ENCODE results near the gene TMEM250.
"Not testable (repeated sequence)": the region's sequence is repeated elsewhere in the genome, so short reads cannot be mapped to it uniquely, and the experiment has no call there.

TMEM250 gene, protein sequence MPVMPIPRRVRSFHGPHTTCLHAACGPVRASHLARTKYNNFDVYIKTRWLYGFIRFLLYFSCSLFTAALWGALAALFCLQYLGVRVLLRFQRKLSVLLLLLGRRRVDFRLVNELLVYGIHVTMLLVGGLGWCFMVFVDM

DNA sequence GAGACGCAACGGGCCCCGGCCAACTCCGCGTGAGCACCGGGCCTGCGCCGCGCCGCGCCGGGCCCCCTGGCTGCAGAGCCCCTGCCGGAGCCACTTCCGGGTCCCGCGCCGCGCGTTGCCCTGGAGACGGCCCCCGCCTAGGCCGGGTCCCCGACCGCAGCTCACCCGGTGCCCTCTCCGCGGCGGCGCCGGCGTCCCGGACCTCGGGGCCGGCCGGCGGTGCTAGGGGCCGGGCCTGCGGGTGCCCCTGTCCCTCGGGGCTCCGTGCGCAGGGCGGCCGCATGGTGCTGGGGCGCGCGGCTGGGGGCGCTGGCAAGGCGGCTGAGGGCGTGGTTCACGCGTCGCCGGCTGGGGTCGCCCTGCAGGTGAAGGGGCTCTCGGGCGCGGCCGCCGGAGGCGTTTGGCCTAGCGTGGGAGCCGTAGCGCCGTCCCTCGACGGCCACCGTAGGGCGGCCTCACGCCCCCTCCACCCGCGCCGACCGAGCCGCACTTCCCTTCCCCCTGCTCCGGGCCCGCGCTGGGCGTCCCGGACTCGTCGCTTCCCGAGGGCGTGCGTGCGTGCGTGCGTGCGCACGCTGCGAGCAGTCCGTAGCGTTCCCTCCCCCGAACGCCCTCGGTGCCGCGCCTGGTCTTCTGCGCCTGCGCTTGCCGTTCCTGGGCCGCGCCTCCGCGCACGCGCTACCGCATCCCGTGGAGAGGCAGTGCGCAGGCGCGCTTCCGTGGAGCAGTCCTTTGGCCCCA is at the start of gene TMEM250:
TMEM250 (minus strand) TSS at position 556 of the 741 bp plus-strand sequence. CDS start 1,975 bp downstream, outside the sequence.
- DNase-seq: peak; percentile 83 to 97

DNA sequence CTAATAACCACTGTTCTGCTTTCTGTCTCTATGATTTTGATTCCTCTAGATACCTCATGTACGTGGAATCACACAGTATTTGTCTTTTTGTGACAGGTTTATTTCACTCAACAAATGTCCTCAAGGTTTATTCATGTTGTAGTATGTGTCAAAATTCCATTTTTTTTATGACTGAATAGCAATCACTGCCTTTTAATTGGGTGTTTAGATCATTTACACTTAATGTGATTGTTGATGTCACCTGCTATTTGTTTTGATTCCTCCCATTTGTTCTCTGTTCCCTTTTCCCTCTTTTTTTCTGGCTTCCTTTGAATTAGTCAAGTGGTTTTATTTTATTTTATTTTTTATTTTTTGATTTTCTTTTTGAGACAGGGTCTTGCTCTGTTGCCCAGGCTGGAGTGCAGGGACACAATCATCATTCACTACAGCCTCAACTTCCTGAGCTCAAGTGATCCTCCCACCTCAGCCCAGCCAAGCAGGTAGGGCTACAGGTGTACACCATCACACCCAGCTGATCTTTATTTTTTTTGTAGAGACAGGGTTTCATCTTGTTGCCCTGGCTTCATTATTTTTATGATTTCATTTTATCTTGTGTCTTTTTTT is 44.7 kb upstream of the TMEM250 start:
- DNase-seq: no peak

- DNase-seq: no peak
These were observed 42.4 kb upstream of the TMEM250 start for GRCh38 chr9:136160995-136161610.

GRCh38 chr9:136160381-136160841 is 41.7 kb upstream of the TMEM250 start:
- no peak for DNase-seq

DNA sequence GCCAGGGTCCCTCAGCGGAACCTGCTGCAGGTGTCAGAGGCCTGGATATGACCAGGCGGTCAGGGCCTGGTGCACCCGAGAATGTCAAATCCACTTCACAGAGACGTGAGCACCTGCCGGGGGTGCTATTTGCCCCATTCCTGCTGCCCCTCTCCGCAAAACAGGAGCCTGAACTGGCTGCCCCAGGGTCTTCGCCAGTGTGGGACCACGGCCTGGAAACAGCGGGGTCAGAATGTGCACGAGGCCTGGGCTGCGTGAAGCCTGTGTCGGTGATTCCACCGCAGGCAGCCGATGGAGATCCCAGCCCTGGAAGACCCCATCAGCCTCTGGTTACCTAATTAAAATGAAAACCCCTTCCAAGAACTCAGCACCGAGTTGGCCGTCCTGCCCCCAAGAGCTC is 41.2 kb upstream of the TMEM250 start:
- DNase-seq: no peak

- DNase-seq: no peak
These were observed 39.0 kb upstream of the TMEM250 start for GRCh38 chr9:136157477-136158265.

DNA sequence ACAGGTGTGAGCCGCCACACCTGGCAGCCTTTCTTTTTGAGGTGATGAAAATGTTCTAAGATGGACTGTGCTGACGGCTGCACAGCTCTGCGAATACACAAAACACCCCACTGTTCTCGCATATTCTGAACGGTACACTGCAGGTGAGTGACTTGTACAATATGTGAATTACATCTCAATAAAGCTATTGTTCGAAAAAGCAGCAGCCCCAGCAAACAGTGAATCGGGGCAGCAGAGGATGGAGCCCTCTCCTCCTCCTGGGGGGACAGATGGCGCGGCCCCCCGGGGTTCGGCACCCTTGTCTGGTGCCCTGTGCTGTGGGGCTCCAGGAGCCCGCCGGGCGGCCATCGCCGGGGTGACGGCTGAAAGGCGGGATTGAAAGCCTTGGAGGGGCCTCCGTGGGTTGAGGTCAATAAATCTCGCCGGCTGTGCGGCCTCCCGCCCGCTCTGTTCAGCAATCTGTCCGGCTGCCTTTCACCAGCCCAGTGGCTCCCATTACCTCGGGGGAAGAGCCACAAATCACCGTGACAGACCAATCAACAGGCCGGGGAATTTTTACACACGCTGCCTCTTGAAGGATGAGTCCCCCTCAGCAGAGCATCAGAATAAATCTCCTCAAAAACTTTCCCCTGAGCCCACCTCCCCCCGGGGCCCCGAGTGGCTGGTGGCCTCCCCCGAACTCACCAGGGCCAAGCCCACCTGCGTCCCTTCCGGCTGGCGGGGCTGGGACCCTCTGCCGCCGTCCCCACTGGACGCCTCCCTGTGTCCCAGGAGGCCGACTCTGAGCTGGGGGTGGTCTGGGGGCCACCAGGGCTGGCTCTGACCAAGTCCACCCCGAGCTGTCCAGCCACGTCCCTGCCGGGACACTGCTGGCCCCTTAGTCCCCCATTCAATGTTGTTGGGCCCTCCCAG is 37.8 kb upstream of the TMEM250 start:
- no peak for DNase-seq

DNA sequence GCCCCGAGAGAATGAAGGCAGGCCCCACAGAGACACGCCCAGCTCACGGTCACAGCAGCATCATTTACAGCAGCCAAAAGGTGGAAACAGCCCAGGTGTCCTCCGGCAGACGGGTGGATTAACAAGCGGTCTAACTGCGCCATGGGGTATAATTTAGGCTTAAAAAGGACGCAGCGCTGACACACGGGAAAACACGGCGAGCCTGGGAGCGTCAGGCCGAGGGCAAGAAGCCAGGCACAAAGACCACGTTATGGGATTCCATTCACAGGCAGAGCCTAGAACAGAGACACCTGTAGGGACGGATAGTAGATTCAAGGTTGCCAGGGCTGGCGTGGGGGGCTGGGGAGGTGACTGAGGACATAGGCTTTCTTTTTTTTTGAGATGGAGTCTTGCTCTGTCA is 36.9 kb upstream of the TMEM250 start:
- no peak for DNase-seq

- DNase-seq: no peak
These were observed 36.3 kb upstream of the TMEM250 start for GRCh38 chr9:136154943-136155342.

GRCh38 chr9:136153381-136154065 is 34.8 kb upstream of the TMEM250 start:
- no peak for DNase-seq

DNA sequence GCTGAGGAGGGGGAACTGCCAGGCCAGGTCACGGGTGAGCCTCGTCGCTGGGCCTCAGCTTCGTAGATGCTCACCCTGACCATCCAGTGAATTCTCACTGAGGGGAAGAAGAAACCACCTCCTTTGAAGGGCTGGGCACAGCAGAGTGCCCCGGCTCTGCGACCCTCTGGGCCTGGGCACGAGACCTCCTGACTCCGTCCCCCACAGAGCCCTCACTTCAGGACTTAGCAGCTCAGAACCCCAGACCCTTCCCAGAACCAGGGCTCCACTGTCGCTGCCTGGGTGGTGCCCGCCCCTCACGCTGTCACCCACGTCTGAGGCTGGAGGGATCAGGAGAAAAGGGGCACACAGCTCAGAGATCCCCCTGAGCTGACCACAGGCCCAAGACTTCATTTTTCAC is 34.3 kb upstream of the TMEM250 start:
- no peak for DNase-seq

DNA sequence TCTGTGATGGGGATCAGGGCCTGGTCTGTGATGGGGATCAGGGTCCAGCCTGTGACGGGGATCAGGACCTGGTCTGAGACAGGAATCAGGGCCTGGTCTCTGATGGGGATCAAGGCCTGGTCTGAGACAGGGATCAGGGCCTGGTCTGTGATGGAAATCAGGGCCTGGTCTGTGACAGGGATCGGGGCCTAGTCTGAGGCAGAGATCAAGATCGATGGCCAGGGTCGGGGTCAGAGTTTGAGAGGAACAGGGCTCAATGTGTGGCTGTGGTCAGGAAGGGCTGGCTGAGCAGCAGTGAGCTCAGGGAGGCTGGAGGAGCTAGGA is 33.8 kb upstream of the TMEM250 start:
- no peak for DNase-seq

GRCh38 chr9:136151848-136152542 is 33.3 kb upstream of the TMEM250 start:
- DNase-seq: no peak

DNA sequence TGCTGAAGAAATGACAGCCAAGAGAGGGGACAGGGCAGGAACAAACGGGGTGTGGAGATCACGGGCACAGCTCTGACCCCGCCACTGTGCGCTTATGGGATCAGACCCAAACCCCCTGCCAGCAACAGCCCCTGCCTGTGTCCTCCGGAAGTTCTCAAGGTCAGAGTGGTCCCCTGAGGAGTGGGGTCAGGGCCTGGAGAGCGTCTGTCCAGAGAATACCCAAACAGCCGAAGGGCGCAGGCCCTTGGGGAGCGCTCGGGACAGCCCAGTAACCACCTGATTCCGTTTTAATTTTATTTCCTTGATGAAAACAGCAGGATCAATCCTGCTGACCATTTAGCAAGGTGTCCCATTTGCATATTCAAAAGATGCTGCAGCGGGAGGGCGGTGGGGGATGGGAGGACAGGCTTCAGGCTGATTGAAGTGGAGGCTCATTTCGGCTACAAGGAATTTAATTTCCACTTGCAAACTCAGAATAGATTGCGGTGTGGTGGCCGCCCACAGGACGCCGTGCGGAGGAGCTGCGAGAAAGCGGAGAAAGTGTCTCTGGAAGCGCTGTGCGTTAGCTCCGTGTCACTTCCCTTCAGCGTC is 32.6 kb upstream of the TMEM250 start:
- no peak for DNase-seq

DNA sequence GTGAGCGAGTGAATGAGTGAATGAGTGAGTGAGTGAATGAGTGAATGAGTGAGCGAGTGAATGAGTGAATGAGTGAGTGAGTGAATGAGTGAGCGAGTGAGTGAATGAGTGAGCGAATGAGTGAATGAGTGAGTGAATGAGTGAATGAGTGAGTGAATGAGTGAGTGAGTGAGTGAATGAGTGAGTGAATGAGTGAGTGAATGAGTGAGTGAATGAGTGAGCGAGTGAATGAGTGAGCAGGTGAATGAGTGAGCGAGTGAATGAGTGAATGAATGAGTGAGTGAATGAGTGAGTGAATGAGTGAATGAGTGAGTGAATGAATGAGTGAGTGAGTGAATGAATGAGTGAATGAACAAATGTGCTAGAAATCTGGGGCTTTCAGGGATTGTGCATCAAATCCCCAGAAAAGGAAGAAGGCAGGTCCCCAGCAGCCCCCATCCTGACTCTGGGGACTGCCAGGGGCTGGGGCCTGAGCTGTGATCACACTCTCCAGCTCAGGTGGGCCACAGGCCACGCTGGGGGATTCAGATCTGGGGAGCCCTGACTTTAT is 32.1 kb upstream of the TMEM250 start:
- not testable (repeated sequence) for DNase-seq

DNA sequence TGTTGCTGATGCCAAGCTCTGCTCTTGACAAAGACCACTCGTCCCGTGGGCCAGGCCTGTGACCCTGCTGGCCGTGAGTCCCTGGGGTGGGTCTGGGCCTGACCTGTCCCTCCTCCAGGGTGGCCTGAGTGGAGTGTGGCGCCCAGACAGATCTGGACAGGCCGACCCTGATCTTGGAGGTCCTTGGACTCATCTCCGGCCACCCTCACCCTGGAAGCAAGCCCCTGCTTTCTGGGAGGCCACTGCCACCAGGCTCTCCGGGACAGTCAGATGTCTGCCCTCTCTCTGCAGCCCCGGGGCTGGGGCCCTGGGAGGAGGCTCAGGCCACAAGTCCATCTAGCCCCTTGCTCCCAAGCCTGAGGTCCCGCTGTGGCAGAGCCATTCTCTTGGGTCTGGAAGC is 31.2 kb upstream of the TMEM250 start:
- no peak for DNase-seq

DNA sequence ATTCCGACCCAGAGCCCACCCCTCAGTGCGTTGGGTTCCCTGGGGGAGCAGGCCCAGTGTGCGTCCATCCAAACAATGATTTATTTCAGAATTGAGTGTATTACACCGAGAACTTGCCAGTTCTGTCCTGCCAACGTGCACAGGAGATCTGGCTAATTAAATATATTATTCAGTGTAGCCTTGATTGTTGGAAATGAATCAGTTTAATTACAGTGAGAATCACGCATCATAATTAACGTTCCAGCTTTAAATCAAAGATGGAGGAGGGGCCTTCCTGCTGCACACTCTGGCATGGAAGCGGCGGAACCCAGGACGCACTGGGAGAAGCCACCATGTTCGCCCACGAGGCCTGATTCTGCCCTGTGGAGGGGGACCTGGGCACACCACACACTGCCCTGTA is 30.7 kb upstream of the TMEM250 start:
- DNase-seq: no peak

- no peak for DNase-seq
These were observed 30.1 kb upstream of the TMEM250 start for GRCh38 chr9:136148766-136149165.

- no peak for DNase-seq
These were observed 29.4 kb upstream of the TMEM250 start for GRCh38 chr9:136147890-136148714.

Measured in SW 1271 (cell line).